AG04449 (cell line): ENCODE measurements around the gene FBN2.

Experiments used
- CTCF ChIA-PET: fragments of 350-600 bp; formaldehyde crosslinking; extraction: SDS; loops from one replicate; lab custom pipeline; 2021; ENCODE audit warnings: antibody characterized with exemption; lab: Yijun Ruan, JAX
- POLR2A ChIA-PET: fragments of 400-600, 350-600 bp; formaldehyde crosslinking; extraction: SDS; loops from one replicate; lab custom pipeline; 2020; ENCODE audit warnings: antibody characterized with exemption, inconsistent platforms; lab: Yijun Ruan, JAX
- DNase-seq: peaks from one replicate; pipeline ENCODE4 v3.0.0-alpha.2; 2010; ENCODE audit warnings: low read depth, low spot score
- H3K4me3 ChIP-seq: 2 replicates; pipeline ENCODE4 v1.5.1; 2011; ENCODE audit warnings: low read depth, mild to moderate bottlenecking, control low read depth, low read length
- TF ChIP-seq, protein P1 (sequence below): IDR thresholded peaks from one replicate; pipeline ENCODE4 v1.5.1; 2011; ENCODE audit warnings: mild to moderate bottlenecking, moderate library complexity, low read length, control low read depth, inconsistent platforms; ENCODE audit not compliant: insufficient read depth; ENCODE audit errors: missing control alignments

Gene FBN2

GRCh38 chr5:128303593-128303992, 234.5 kb downstream of the FBN2 start:
- ChIA-PET CTCF (no interaction called here), POLR2A (no interaction called here)
- no peak overlapping the region for H3K4me3 ChIP-seq
- no peak for DNase-seq
- TF ChIP-seq, protein P1, sequence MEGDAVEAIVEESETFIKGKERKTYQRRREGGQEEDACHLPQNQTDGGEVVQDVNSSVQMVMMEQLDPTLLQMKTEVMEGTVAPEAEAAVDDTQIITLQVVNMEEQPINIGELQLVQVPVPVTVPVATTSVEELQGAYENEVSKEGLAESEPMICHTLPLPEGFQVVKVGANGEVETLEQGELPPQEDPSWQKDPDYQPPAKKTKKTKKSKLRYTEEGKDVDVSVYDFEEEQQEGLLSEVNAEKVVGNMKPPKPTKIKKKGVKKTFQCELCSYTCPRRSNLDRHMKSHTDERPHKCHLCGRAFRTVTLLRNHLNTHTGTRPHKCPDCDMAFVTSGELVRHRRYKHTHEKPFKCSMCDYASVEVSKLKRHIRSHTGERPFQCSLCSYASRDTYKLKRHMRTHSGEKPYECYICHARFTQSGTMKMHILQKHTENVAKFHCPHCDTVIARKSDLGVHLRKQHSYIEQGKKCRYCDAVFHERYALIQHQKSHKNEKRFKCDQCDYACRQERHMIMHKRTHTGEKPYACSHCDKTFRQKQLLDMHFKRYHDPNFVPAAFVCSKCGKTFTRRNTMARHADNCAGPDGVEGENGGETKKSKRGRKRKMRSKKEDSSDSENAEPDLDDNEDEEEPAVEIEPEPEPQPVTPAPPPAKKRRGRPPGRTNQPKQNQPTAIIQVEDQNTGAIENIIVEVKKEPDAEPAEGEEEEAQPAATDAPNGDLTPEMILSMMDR = no peak

- CTCF ChIA-PET = no interaction called here
- POLR2A ChIA-PET = no interaction called here
- DNase-seq = no peak
- H3K4me3 ChIP-seq = no peak overlapping the region
- TF ChIP-seq, protein P1 = no peak
These were observed 237.9 kb downstream of the FBN2 start for GRCh38 chr5:128300181-128300580.

GRCh38 chr5:128290152-128290858, 247.7 kb downstream of the FBN2 start:
- H3K4me3 ChIP-seq = no peak overlapping the region
- DNase-seq = no peak
- TF ChIP-seq, protein P1 = no peak
- ChIA-PET CTCF (interaction anchor here (1.7 to 1.9 kb wide), 2 partner anchors 9 to 25 kb away, joined by 4 to 7 read pairs; no protein-coding TSS in a partner anchor), POLR2A (no interaction called here)

DNA sequence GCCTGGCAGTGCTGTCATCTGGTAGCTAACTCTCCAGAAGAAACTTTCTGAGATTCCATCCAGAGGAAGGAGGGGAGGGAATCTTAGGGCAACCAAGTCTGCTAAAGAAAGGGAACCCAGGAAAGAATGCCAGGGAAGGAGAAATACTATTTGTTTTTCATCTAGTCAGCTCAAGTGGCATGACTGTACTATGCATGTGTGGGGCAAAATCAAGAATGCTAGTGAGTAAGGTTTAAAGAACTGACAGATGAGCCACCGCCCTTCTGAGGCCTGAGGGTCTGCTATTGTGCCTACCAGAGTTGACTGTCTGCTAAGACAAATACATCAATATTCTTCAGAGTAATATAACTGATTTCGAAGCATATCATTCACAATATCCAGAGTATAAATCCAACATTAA, 250.3 kb downstream of the FBN2 start:
- TF ChIP-seq, protein P1 = no peak
- no peak for DNase-seq
- ChIA-PET POLR2A (no interaction called here), CTCF (no interaction called here)
- H3K4me3 ChIP-seq = no peak overlapping the region

- CTCF ChIA-PET = interaction anchor here (0.8 kb wide), 1 partner anchor 71 kb away, joined by 3 read pairs; no protein-coding TSS in a partner anchor
- POLR2A ChIA-PET = no interaction called here
These were observed 253.8 kb downstream of the FBN2 start for GRCh38 chr5:128284236-128284635.

GRCh38 chr5:128279345-128279744, 258.7 kb downstream of the FBN2 start:
- TF ChIP-seq, protein P1 = no peak
- H3K4me3 ChIP-seq = no peak overlapping the region
- ChIA-PET POLR2A (no interaction called here), CTCF (interaction anchor here (0.6 kb wide), 1 partner anchor 714 kb away, joined by 3 read pairs; no protein-coding TSS in a partner anchor)
- DNase-seq = no peak

More at GRCh38 chr5:128284236-128284635, 253.8 kb downstream of the FBN2 start:
- DNase-seq = no peak
- H3K4me3 ChIP-seq = no peak overlapping the region
- TF ChIP-seq, protein P1 = no peak
